NCI-H2227 treated with DMSO at 0.1 percent for 48 hours (cell line): Measurements from ENCODE around the gene CDK6.
"Not testable (repeated sequence)": the region's sequence is repeated elsewhere in the genome, so short reads cannot be mapped to it uniquely, and the experiment has no call there.

Source experiments
- DNase-seq: peaks from one replicate; lab custom pipeline; 2025; lab: John Stamatoyannopoulos, UW

CDK6 gene

GRCh38 chr7:92761391-92762097, 74.8 kb downstream of the CDK6 start:
- no peak for DNase-seq

DNA sequence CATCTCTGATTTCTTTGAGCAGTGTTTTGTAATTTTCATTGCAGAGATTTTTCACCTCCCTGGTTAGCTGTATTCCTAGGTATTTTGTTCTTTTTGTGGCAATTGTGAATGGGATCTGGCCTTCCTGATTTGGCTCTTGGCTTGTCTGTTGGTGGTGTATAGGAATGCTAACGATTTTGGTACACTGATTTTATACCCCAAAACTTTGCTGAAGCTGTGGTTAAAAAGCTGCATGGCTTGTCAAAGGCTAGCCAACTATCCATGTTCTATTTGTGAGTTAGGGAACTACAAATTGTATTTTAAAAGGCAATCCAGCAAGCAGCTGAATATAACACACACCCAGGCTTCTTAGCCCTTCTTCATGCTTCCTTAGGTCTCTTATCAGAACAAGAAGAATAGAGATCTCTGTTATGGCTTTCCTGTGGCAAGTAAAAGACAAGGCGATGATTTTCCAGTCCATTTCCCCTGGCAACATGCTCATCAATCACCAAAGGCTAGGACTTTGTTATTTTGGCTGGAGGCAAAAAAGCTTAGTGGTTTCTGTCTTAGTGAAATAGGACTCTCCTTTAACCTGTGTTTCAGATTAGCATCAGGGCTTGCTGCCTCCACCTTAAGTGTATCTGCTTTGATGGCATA, 77.5 kb downstream of the CDK6 start:
- DNase-seq = no peak

- not testable (repeated sequence) for DNase-seq
Measured at GRCh38 chr7:92757311-92757910, 79.0 kb downstream of the CDK6 start.

- no peak for DNase-seq
Measured at GRCh38 chr7:92755680-92756079, 80.7 kb downstream of the CDK6 start.

GRCh38 chr7:92754919-92755581, 81.3 kb downstream of the CDK6 start:
- DNase-seq = peak; percentile 35

- DNase-seq = no peak
Measured at GRCh38 chr7:92753614-92754013, 82.8 kb downstream of the CDK6 start.

DNA sequence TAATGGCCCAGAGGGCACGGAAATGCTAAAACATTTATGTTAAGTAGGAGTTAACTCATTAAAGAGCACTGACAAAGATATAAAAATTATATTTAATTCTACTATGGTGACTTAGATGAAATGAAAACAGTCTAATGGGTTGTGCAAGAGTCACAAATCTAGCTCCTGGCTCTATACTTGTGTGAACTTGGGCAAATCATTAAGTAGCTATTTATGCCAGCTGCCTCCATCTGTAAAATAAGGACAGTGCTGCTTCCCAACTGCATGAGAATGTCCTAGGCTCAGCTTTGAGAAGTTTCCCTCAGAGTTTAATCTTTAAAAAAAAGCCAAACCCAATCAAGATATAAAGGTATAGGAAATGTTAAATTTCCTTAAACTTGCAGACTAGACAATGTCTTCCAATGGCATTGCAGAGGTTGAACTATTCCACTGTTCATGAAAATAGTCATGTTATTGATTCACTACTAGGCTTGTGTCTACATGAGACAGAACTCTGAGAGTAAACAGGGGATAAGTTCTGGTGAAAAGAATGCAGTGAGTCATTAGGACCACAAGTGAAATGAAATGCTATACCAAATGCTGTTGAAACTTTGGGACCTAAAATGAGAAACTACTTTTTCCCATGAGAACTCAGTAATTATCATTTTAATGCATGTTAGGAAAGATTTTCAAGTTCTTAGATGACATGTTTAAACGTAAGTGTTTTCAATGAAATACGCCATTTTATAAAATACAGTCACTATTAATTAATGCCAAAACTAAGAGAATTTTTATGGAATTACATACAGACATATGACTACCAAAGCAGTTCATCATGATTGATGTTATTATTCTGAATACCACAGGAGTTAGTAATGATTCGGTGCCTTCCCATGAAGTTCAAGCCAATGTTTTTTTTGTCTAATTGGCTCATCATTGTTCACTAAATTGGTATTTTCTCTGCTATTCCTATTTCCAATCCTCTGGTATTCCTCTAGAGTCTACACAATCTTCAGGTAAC, 84.2 kb downstream of the CDK6 start:
- no peak for DNase-seq

GRCh38 chr7:92750946-92751345, 85.4 kb downstream of the CDK6 start:
- DNase-seq = no peak

DNA sequence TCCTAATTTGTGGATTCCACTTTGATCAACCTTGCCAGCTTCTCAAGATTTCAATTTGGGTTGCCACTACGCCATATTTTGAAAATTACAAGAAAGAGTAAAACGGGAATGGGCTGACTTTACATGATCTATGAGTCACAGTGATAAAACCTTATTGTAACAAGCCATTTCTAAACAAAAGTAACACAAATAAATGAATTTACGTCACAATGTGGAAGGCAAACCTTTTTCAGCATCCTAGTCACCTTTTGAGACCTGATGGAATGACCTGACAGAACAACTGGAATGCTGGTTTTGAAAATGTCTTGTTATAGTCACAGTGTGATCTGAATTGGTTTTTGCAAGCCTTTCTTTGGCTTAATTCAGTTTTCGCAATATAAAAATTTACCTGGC, 85.9 kb downstream of the CDK6 start:
- no peak for DNase-seq

- no peak for DNase-seq
Measured at GRCh38 chr7:92749832-92750446, 86.4 kb downstream of the CDK6 start.

DNA sequence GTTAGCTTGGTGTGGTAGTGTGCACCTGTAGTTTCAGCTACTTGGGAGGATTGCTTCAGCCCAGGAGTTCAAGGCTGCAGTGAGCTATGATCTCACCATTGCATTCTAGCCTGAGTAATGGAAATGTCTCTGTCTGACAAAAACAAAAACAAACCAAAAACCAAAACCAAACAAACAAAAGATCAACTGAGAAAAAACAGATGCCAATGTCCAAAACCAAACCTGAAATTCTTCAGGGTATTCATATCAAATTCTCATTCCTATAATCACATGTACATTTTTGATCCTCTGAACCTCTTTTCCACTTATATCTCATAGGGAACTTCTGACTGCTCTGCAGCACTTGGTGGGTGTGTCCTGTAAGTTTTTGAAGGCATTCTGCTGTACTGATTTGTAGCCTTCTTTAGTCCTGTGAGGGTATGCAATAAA, 87.0 kb downstream of the CDK6 start:
- DNase-seq = no peak

DNA sequence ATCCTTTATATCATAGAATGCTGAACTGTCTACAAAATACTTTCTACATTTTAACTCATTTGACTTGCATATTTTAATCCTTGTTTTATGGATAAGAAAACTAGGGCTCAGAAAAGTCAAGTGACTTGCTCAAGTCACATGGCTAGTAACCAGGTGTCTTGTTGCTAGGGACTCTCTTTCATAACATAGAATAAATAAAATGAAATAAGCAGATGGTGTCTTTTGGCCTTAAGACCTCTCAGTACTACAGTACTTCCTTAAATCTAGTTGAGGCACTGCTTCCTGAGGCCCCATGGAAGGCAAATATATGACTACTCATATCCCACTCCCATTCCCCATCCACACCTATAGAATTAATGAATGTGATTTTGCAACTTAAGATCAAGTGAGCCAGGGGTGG, 87.9 kb downstream of the CDK6 start:
- no peak for DNase-seq

- DNase-seq = no peak
Measured at GRCh38 chr7:92747041-92747835, 89.1 kb downstream of the CDK6 start.

- DNase-seq = no peak
Measured at GRCh38 chr7:92745241-92745640, 91.1 kb downstream of the CDK6 start.

DNA sequence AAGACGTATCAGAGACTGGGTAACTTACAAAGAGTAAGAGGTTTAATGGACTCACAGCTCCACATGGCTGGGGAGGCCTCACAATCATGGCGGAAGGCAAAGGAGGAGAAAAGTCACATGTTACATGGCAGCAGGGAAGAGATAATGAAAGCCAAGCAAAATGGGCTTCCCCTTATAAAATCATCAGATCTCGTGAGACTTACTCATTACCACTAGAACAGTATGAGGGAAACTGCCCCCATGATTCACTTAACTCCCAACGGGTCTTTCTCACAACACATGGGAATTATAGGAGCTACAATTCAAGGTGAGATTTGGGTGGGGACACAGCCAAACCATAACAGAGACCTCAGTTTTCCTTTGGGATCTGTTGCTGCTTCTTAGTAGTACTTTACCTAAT, 92.2 kb downstream of the CDK6 start:
- not testable (repeated sequence) for DNase-seq

DNA sequence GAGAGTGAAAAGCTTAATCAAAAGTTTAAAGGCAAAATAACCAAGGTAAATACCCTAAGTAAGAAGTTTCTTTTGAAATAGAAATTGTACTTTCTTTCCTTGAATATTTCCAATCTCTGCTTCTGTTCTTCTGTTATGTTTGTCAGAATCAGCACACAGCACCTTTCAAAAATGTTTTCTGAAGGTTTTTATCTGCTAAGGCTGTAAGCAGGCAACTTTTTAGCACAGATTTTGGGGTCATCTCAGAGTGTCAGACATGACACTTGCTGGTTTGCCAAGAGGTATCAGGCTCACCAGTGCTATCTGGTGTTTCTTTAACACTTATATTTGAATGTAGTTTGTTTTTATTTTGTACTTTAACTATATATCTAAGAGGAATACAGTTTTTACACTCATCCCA, 94.2 kb downstream of the CDK6 start:
- DNase-seq = no peak

GRCh38 chr7:92740700-92741126, 95.7 kb downstream of the CDK6 start:
- DNase-seq = no peak

DNA sequence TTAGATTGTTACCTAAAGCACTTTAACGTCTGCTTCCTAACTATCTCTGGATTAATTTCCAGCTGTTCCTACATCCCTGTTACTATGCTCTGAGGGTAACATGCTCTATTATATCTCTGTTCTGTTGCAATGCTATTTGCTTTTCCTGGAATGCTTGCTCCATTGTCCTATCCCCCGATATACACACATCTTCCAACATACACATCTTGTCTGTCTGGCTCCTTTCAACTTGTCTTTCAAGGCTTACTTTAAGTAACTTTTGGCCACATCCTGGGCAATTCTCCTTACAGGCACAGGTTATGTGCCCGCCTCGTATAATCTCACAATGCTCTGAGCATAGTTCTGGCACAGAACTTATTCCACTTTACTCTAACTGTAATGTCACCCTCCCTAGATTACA, 96.2 kb downstream of the CDK6 start:
- no peak for DNase-seq

DNA sequence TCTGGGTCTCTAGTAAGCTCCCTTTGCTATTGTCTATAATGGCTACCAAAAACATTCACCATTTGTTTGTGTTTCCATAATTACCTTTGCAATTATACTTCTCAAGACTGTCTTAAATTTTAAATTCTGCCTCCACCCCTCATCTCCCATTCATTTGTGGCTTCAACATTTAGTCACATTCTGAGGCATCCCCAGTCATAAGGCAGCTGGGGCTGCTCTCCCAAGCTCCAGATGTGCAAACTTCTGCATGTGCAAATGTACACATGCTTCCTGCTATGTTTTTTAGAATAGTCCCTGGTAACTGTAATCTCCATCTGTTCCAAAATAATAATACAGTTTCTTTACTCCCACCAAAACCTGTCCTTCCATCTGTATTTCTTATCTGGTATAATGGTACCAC, 97.3 kb downstream of the CDK6 start:
- DNase-seq = no peak

DNA sequence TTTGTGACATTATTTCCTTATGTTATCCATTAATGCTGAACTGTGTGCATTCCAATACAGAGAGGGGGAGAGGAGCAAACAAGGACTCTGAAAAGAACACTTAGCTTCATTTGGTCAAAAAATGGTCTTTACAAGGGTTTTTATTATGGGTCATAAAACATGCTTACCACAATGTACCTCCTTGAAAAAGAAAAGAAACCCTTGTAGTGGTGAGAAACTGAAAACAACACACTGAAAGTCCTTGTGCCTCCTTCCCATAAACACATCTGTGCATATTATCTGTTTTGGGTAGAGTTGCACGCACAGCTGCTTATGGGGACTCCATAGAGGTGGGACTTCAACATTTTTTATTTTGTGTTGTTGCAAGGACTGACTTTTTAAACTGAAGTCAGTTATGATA, 98.7 kb downstream of the CDK6 start:
- no peak for DNase-seq
